Erythroblast (primary cell): ENCODE results near the gene KCNH3.

Experiments
- GATA1 ChIP-seq: IDR thresholded peaks from 2 replicates; pipeline ENCODE4 v1.6.1; 2011; ENCODE audit warnings: low read depth, mild to moderate bottlenecking, control low read depth, low read length, moderate library complexity
- POLR2A ChIP-seq: IDR thresholded peaks from 2 replicates; pipeline ENCODE4 v1.6.1; 2011; ENCODE audit warnings: mild to moderate bottlenecking, low read length

DNA sequence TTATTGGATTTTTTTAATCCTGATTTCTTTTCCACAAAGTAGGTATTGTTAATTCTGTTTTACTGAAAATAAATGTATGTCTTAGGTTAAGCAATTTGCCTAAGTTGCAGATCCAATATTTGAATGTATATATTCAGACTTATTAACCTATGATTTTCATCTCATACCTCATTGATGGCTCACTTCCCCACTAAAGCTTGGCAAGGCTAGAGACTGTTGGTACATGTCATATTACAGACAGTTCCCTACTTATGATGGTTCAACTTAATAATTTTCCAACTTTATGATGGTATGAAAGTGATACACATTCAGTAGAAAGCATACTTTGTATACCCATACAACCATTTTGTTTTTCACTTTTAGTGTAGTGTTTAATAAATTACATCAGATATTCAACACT lies 33.2 kb upstream of the KCNH3 start:
- TF ChIP-seq POLR2A (no peak), GATA1 (no peak)
